ENCODE data around the gene BAIAP2. TPM values are rescaled to one million over a fixed set of nuclear protein-coding genes. Genes with fewer than 3 reads are reported as not detected.

Gene BAIAP2
- total RNA-seq, 1 donor from 2014 or later, result 51.4 TPM

- Histone ChIP-seq H2AFZ (ENCODE audit: low read depth, low read length) (no peak overlapping the region), H3K4me3 (ENCODE audit: insufficient read depth, low read depth, low read length) (no peak overlapping the region), H3K27ac (ENCODE audit: low read depth, low read length) (no peak overlapping the region), H3K79me2 (ENCODE audit: insufficient read depth, low read length) (peaks cover 16% of the 10 kb centered on the region), H3K9me3 (ENCODE audit: insufficient read depth, low read depth, low read length) (no peaks in the 10 kb centered on the region), H3K4me2 (ENCODE audit: low read length) (no peak overlapping the region), H3K4me1 (ENCODE audit: insufficient read depth, low read length) (no peaks in the 10 kb centered on the region), H4K20me1 (ENCODE audit: insufficient read depth, low read length) (peaks cover 56% of the 10 kb centered on the region), H3K9ac (ENCODE audit: low read length) (no peak overlapping the region), H3K27me3 (ENCODE audit: insufficient read depth, low read length) (no peaks in the 10 kb centered on the region), H3K36me3 (ENCODE audit: insufficient read depth, low read length) (peaks cover 6% of the 10 kb centered on the region)
- Mint-ChIP-seq H3K27me3 (ENCODE audit: low read depth, unreplicated experiment) (no peaks in the 10 kb centered on the region), H3K4me1 (ENCODE audit: low read depth, unreplicated experiment) (no peaks in the 10 kb centered on the region), H3K27ac (ENCODE audit: unreplicated experiment) (no peak overlapping the region), H3K9me3 (ENCODE audit: unreplicated experiment) (no peaks in the 10 kb centered on the region), H3K4me3 (ENCODE audit: unreplicated experiment) (no peak overlapping the region), H3K36me3 (ENCODE audit: low read depth, unreplicated experiment) (peaks cover 7% of the 10 kb centered on the region)
- DNase-seq (ENCODE audit: low read depth) (no peak), FAIRE-seq (no peak)
- TF ChIP-seq EZH2 (IDR thresholded peaks at IDR 0.05; ENCODE audit: insufficient read depth, low read length), result no peak
- TF ChIP-seq CTCF (IDR thresholded peaks at IDR 0.05; ENCODE audit: insufficient read depth, low read depth, low read length), result no peak
Observed at GRCh38 chr17:81084680-81085419, 49.9 kb downstream of the BAIAP2 start.

- H3K9me3 Mint-ChIP-seq (ENCODE audit: unreplicated experiment), result no peaks in the 10 kb centered on the region
- DNase-seq (ENCODE audit: low read depth), result no peak
- Histone ChIP-seq H3K9ac (ENCODE audit: low read length) (no peak overlapping the region), H2AFZ (ENCODE audit: low read depth, low read length) (no peak overlapping the region), H3K27ac (ENCODE audit: low read depth, low read length) (no peak overlapping the region), H3K4me2 (ENCODE audit: low read length) (no peak overlapping the region), H3K27me3 (ENCODE audit: insufficient read depth, low read length) (no peaks in the 10 kb centered on the region), H3K4me3 (ENCODE audit: insufficient read depth, low read depth, low read length) (no peak overlapping the region), H3K36me3 (ENCODE audit: insufficient read depth, low read length) (peaks cover 6% of the 10 kb centered on the region), H3K79me2 (ENCODE audit: insufficient read depth, low read length) (peaks cover 16% of the 10 kb centered on the region), H3K4me1 (ENCODE audit: insufficient read depth, low read length) (no peaks in the 10 kb centered on the region), H4K20me1 (ENCODE audit: insufficient read depth, low read length) (peaks cover 55% of the 10 kb centered on the region), H3K9me3 (ENCODE audit: insufficient read depth, low read depth, low read length) (no peaks in the 10 kb centered on the region)
- TF ChIP-seq EZH2 (IDR thresholded peaks at IDR 0.05; ENCODE audit: insufficient read depth, low read length) (no peak), CTCF (IDR thresholded peaks at IDR 0.05; ENCODE audit: insufficient read depth, low read depth, low read length) (no peak)
- H3K36me3 Mint-ChIP-seq (ENCODE audit: low read depth, unreplicated experiment), result peaks cover 7% of the 10 kb centered on the region
- H3K4me1 Mint-ChIP-seq (ENCODE audit: low read depth, unreplicated experiment), result no peaks in the 10 kb centered on the region
- no peaks in the 10 kb centered on the region for H3K27me3 Mint-ChIP-seq (ENCODE audit: low read depth, unreplicated experiment)
- H3K4me3 Mint-ChIP-seq (ENCODE audit: unreplicated experiment), result no peak overlapping the region
- H3K27ac Mint-ChIP-seq (ENCODE audit: unreplicated experiment), result no peak overlapping the region
- no peak for FAIRE-seq
Observed at GRCh38 chr17:81085420-81085911, 50.5 kb downstream of the BAIAP2 start.
